Adrenal gland (tissue), 5 donors: ENCODE measurements around the gene CAMTA1.

ENCODE experiments used
- CTCF ChIP-seq, 6 experiments: fragments of 450-650 bp in 4 of 6; fragments of 200-600 bp in 2 of 6; sonication (generic) in 1 of 6; IDR thresholded peaks; 1 replicate in 5 of 6; 2 replicates in 1 of 6; pipeline versions ENCODE4 v1.5.1 to v1.8.0; 2016 to 2021; ENCODE audit warnings: antibody characterized with exemption in 6 of 6, mild to moderate bottlenecking in 2 of 6, moderate library complexity in 1 of 6
- POLR2A ChIP-seq, 2 donors: fragments of 450-650 bp; IDR thresholded peaks; one replicate each; pipeline ENCODE4 v1.6.1; 2017; ENCODE audit warnings: antibody characterized with exemption in 2 of 2, mild to moderate bottlenecking in 2 of 2, moderate library complexity in 1 of 2
- donor health status: DM: no; HTN: no; CAD: no.

DNA sequence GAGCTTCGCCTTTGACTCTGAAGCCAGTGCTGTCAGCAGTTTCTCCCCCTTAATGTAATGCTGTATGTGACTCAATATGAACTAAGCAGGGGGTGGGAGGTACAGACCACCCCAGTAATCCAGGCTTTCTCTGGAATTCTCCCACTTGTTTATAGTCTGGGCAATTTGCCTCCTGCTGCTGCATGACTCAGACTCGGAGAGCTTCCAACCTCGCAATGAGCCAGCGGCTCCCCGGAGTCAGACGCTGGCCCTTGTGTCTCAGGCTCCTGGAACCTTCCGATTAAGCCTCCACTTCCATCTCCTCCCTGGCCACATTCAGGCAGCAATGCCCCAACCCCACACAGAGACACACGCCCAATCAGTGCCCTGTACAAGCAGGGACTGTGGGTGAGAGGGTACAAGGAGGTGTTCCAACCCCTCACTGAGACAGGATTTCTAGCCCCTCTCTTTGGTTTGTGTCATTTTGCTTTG, 514.1 kb downstream of the CAMTA1 start:
- TF ChIP-seq POLR2A (IDR thresholded peaks at IDR 0.05) = peak; percentile 28 to 49
- no peak for TF ChIP-seq CTCF (IDR thresholded peaks at IDR 0.05)
